COLO829 (cell line): ENCODE measurements around the gene IPO9.
"Not testable (repeated sequence)": the region's sequence is repeated elsewhere in the genome, so short reads cannot be mapped to it uniquely, and the experiment has no call there.

ENCODE experiments used
- DNase-seq: peaks from one replicate; pipeline ENCODE4 v3.0.0; 2012; ENCODE audit warnings: low spot score

The IPO9 gene

DNA sequence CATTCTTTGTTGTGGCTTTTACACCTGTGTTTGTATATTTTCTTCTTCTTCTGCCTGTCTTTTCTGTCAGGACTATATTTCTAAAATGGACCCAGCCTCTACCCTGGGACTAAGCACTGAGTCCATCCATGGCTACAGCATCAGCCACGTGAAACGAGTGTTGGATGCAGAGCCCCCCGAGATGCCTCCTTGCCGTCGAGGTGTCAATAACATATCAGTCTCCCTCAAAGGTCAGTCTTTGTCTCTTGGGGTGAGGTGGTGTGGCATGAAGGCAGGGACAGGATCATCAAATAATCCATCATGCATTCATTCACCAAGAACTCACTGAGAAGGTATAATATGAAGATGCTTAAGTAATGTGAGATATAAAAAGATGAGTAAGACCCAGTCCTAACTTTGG is 19.1 kb upstream of the IPO9 start:
- no peak for DNase-seq

DNA sequence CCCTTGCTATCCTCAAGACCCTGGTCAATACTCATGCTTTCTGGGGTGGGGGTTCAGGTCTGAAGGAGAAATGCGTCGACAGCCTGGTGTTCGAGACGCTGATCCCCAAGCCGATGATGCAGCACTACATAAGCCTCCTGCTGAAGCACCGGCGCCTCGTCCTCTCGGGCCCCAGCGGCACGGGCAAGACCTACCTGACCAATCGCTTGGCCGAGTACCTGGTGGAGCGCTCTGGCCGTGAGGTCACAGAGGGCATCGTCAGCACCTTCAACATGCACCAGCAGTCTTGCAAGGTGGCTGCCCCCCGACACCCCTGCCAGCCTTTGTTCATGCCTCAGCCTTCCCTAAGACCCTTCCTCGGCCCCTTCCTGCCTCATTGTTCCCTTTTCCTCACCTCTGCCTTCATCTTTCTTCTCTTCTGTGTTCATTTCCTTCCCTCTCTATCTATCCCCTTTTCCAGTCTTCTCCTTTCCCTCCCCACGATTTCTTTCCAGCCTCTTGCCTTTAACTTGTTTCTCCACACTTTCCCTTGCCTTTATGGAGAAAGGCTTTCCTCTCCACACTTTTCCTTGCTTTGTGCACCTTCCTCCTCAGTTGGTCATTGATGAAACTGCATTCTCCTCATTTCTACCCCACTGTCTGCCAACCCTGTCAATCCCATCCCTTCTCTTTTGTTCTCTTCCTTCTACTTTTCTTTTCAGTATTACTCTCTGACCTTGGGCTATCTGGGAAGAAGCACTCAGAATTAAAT is 18.3 kb upstream of the IPO9 start:
- no peak for DNase-seq

DNA sequence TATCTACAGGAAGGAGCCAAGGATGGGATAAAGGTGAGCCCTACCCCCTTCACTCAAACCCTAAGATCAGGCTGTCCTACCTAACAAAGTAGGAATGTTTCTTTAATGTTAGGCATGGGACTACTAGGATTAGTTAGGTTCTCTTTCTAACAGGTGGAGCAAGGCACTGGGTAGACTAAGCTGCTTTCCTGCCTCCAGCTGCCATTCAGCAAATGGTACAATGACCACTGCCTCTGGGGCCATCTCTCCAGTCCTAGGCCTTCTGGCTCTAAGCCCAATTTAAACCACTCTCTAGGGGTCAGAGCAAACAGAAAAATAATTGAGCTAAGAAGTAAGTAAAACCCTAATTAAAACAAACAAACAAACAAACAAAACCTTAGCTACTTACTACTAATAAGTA is 15.7 kb upstream of the IPO9 start:
- no peak for DNase-seq

DNA sequence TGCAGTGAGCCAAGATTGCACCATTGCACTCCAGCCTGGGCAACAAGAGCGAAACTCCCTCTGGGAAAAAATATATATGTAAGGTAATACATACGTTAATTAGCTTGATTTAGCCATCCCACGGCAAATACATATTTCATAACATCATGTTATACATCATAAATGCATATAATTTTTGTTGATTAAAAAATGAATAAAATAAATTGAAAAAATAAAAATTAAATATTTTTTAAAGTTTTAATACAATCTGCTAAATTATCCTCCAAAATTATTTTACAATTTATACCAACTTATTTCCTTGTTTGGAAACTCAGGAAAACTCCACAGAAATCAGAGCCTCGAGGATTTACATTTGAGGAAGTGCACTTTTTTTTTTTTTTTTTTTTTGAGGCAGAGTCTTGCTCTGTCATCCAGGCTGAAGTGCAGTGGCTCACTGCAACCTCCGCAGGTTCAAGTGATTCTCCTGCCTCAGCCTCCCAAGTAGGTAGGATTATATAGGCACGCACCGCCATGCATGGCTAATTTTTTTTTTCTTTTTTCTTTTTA is 12.6 kb upstream of the IPO9 start:
- no peak for DNase-seq

DNA sequence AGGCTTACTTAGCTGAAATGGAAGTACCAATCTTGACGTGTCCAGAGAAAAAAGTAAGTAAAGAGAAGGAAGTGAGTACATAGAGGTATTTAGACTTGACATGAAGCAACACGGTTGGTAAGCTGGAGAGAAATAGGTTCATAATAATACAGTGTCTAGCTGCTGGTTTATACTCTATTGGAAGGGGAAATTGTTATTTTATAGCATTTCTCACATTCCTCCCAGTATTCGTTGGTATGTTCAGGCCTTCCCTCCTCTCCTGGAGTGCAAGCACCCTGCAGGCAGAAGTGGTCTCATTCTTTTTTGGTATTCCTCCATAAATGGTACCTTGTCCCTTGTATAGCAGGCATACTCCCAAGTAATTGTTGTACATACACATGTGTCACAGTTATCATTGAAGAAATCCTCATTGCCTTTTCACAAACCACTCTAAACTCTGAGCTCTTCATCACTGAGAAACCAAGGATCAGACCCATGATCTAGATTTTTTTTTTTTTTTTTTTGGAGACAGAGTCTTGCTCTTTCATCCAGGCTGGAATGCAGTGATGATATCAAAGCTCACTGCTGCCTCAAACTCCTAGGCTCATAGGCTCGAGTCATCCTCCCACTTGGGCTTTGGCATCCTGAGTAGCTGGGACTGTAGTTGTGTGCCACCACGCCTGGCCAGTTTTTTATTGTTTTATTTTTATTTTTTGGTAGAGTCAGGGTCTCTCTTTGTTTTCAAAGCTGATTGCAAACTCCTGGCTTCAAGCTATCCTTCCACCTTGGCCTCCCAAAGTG is 9.8 kb upstream of the IPO9 start:
- no peak for DNase-seq

DNA sequence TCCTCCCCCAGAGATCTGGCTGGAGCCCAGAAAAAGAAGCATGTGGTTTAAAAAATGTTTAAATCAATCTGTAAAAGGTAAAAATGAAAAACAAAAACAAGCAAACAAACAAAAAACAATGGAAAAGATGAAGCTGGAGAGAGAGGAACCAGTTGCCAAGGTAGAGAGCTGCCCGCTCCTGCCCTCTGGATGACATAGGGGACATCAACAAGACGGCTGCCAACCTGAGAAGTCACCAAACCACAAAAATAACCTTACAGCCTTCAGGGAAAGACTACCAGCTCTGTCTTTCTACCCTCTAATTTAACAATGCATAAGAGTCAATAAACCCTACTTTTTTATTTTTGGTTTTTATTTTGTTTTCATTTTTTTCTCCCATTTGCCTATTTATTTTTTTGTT is 8.5 kb upstream of the IPO9 start:
- no peak for DNase-seq

DNA sequence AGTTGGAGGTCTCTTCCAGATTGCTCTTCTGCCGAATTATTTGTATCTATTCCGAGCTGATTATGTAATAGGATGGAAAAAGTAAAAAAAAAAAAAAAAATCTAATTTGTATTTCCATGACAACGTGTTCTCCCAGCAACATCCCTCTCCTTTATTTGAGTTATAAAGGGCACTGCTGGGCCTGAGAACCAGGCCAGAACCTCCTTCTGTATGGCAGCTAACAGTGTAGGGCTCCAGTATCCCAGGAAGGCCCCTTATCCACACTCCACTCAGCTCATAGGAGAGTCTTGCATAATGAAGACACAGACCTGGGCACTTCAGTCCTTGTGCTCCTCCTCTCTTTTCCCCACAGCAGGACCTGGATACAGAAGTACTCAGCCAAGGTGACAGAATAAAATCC is 3.7 kb upstream of the IPO9 start:
- DNase-seq = no peak

DNA sequence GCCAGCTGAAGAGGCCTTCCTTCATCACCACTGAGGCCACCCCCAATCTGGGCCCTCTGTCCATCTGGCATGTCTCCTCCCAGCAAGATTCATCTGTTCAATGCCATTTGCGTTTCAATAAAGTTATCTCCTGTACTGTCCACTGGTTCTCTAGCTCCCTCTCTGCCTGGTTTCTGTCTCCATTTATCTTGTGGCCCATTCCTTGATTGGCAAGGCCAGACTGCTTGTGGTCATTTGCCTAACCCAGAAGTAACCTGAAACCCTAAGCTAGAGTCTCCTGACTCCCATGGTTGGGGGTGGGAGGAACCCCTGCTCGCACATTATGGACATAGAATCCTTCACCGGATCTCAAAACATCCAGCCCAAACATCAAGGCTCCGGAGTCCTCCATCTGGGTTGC is 2.1 kb upstream of the IPO9 start:
- DNase-seq = no peak

DNA sequence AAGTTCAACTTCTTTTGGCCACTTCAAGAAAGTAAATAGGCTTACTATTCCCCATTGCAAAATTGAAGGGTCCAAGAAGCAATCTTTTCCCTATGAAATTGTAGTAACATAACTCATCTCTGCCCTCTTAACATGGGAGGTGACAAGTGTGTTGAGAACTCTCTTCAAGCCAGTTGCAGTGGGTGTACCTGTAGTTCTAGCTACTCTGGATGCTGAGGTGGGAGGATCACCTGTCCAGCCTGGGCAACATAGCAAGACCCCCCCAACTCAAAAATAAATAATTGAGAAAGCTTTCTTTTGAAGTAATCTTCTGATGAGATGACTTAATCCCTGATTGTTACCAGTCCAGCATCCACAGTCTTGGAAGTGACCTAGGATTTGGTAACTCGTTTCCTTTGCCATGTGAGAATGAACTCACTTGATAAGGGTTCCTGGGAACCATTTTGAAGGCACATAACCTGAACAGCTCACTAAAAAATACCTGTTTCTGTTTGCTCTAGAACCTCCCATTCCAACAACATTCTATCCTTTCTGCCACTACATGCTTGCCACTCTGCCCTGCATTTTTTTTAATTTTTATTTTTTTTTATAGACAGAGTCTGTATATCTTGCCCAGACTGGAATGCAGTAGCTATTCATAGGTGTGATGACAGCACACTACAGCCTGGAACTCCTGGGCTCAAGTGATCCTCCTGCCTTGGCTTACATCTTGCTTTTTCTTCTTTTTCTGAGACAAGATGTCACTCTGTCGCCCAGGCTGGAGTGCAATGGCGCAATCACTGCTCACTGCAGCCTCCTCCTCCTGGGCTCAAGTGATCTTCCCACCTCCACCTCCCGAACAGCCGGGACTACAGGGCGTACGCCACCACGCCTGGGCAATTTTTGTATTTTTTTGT is 1.4 kb upstream of the IPO9 start:
- no peak for DNase-seq

DNA sequence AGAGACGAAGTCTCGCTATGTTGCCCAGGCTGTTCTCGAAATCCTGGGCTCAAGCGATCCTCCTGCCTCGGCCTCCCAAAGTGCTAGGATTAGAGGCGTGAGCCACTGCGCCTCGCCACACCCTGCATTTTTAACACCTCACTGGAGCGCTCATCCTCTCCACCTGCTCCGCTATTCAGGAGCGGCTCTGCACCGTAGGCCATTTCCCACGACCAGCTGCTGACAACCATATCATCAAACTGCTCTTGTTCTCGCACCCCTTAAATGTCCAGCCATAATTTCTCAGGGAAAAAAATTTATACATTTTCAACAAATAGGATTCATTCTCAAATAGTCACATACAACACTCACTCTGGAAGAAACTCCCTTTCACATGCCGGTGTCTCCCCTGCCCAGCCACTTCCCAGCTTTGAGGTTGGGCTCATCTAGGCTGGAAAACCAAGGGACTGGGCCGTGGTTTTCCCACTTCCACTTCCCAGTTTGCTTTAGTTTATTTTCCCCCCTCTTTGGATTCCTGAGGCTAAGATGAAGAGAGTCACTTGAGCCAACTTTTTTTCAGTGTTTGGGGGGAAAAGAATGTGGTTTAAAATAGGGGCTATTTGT is 639 bp upstream of the IPO9 start:
- DNase-seq = peak; percentile 12

DNA sequence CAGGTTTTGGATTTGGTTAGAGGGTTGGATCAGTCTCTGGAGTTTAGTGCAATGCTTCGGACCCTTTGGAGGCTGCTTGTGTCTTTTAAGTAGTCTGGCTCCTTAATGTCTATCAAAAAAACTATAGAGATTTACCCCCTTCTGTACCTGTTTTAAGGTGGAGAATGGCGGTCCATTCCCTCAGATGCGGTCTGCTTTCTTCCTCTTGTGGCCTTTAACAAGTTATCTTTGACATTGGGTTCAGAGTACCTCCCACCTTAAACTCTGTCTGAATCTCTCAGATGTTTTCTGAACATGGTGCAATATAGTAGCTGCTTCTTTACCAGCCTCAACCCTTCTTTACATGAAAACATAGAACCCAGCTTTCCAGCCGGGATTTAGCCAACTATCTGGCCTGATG is 2.4 kb downstream of the IPO9 start:
- DNase-seq = no peak

DNA sequence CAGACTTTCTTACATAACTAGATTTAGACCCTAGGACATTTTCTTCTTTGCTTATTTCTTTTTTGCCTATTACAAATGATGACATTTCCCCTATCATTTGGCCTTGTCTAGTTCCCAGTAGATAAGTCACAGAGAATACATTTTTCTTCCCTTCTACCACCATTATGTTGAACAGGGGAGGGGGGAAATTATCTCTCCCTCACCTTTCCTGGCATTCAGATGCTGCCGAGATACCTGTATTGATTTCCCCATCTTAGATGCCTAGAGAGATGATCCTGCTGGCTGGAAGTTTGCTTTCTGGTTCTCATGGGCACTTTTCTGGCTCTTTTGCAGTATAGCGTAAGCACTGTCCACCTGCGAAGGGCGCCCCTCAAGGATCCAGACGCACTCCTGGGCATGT is 5.7 kb downstream of the IPO9 start:
- DNase-seq = no peak

DNA sequence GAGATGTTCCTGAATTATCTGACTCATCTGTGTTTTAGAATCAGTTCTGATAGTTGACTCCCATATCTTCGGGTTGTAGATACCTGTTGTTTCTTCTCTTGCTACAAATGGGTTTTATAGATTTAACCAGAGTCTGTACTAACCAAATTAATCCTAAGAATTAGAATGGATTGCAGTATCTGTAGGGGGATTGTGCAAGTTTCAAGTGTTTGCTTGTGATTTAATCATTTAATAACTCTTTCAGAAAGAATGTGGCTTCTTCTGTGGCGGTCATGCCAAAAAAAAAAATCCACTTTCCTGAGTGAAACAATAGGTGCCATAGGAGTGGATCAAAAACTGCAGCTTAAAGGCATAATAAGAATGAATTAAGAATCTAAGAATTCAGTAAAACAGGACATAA is 9.4 kb downstream of the IPO9 start:
- no peak for DNase-seq

DNA sequence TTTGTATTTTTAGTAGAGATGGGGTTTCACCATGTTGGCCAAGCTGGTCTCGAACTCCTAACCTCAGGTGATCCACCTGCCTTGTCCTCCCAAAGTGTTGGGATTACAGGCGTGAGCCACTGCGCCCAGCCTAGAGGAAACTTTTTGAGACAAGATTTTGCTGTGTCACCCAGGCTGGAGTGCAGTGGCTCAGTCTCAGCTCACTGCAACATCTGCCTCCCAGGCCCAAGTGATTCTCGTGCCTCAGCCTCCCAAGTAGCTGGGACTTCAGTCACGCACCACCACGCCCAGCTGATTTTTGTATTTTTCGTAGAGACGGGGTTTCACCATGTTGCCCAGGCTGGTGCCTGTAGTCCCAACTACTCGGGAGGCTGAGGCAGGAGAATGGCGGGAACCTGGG is 10.1 kb downstream of the IPO9 start:
- DNase-seq = not testable (repeated sequence)

DNA sequence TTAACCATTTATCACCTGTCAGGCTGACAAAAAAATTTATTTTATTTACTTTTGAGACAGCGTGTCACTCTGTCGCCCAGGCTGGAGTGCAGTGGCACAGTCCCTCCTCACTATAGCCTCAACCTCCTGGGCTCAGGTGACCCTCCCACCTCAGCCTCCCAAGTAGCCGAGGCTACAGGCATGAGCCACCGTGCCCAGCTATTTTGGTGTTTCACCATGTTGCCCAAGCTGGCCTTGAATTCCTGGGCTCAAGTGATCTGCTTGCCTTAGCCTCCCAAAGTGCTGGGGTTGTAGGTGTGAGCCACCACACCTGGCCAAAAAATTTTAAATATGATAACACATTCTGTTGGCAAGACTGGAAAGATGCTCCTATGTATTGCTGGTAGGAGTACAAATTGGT is 11.1 kb downstream of the IPO9 start:
- no peak for DNase-seq

DNA sequence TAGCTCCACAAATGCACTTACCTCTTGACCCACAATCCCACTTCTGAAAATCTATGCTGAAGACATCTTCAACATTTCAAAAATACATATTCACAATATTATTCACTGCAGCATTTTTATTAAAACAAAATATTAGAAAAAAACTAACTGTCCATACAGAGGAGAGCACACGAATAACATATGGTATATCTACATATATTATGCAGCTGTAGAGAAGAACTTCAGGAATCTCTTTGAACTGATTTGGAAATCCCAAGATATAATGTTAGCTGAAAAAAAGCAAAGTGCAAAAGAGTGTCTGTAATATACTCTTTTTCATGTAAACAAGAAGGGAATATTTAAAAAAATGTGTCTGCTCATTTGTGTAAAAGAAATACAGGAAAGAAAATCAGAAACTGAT is 11.5 kb downstream of the IPO9 start:
- DNase-seq = no peak

DNA sequence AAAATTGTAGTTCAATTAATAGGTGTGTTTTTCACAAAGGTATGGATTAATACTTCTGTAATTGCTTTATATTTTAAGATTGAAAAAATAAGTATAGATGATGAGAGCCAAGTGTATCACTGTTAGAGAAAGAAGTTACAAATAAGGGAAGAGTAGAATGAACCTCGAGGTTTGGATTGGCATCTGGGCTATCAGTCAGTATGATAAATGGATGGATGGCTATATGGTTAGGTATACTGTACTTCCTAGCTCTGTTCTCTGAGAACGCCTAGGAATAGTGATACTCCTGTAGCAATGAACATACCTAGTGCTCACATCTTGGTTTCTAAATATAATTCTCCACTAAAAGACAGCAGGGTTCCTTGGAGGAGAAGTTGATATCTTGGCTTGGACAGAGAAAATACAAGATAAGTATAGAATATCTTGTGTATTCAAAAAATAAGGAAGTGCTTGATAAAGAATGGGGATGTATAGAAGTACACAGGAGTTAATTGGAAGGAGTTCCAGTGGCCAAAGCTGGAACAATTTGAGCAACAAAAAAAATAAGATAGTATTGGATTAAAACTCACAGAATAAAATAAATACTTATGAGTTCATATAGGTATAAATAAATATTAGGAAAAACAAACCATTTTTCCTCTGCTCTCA is 12.4 kb downstream of the IPO9 start:
- no peak for DNase-seq

DNA sequence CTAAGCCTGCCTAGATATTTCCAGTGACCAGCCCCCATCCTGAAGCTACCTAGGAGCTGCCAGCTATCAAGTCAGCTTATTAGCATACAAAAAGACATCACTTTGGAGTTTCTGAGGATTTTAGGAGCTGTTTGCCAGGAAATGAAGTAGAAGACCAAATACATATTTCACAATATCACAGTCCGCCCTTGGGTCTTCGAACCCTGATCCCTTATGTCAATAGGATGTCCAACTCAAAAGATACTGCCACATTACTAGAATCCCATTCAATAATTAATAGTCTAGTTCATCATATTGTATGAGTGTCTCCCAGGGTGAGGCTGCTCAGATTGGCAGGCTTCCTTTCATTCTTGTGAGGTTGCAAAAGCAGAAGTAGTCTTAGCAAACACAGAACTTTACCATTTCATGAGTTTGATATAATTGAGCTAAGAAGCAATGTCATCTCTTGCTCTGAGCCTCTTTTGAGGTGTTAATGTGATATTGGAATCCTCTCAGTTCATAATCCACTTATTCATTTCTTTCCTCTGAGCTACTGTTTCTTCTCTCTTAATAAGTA is 13.6 kb downstream of the IPO9 start:
- DNase-seq = no peak

DNA sequence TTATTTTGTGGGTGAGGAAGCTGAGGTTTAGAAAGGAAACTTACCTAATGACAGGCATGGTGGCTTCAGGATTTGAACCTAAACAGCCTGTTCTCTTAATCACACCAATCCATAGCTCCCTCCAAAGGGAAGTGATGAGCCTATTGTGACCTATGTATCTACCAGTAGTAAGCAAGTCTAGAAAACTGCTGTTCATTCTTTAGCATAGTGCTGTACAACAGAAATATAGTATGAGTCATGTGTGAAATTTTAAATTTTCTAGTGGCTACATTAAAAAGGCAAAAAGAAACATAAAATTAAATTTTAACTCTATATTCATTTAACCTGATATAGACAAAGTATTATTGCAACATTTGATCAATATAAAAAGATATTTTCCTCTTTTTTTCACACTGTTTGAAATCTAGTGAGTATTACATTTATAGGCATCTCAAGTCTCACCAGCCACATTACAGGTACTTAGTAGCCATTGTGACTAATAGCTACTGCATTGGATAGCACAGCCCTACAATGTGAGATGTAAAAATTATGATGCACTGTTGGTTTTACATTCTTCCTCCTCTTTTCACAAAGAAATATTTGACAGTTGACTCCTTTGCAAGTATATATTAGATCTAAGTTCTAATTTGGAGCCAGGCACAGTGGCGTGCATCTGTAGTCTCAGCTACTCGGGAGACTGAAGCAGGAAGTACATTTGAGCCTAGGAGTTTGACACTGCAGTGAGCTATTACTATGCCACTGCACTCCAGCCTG is 16.6 kb downstream of the IPO9 start:
- DNase-seq = no peak

DNA sequence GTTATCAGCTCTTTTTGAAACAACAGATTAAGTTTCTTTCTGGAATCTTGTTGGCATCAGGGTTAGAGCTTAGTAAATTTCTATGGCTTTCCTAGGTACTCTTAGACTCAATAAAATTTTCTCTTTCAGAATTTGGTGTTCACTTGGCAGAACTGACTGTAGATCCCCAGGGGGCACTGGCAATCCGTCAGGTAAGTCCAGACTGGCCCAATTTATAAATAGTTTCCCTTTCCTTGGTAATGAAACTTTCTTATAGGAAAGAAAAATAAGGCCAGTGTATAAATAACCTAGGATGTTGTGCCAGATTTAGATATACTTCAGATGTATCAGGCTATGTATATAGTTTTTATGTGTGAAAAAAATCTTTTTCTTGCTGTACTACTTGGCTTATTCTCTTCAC is 18.2 kb downstream of the IPO9 start:
- no peak for DNase-seq

DNA sequence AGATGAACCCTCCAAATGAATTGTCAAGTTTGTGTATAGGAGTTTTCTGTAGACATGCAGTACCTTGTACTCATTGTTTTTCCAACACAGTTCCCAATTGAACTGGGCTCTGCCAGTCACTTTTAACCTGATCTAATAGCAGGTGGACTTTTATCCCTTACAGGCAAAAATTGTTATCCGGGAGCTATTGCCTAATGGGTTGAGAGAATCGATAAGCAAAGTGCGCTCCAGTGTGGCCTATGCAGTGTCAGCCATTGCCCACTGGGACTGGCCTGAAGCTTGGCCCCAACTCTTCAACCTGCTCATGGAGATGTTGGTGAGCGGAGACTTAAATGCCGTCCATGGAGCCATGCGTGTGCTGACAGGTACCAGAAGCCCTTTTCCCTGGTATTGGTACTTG is 19.3 kb downstream of the IPO9 start:
- DNase-seq = no peak
